GM12878 (cell line): ENCODE data around the gene PFKFB2.

ENCODE experiments used
- BMI1 ChIP-seq: fragments of 450-650 bp; IDR thresholded peaks from 2 replicates; pipeline ENCODE4 v1.6.1; 2016; ENCODE audit warnings: mild to moderate bottlenecking, moderate library complexity, borderline replicate concordance
- EP300 ChIP-seq, 2 experiments: fragments of 150-350 bp in 1 of 2; IDR thresholded peaks; 2 replicates each; pipeline ENCODE4 v1.6.1; 2011 to 2012; ENCODE audit warnings: low read depth in 2 of 2, low read length in 2 of 2, borderline replicate concordance in 1 of 2, improper control_type of control experiment in 1 of 2, inconsistent platforms in 1 of 2; ENCODE audit not compliant: control insufficient read depth in 1 of 2
- EZH2 ChIP-seq: IDR thresholded peaks from 2 replicates; pipeline ENCODE4 v1.6.1; 2012; ENCODE audit warnings: low read depth, mild to moderate bottlenecking, control low read depth, inconsistent platforms, low read length, borderline replicate concordance; ENCODE audit not compliant: control insufficient read depth
- FOXM1 ChIP-seq: IDR thresholded peaks from 2 replicates; pipeline ENCODE4 v1.6.1; 2012; ENCODE audit warnings: low read depth, mild to moderate bottlenecking, inconsistent platforms, low read length, moderate library complexity
- IRF3 ChIP-seq: fragments of 450-650 bp; IDR thresholded peaks from 2 replicates; pipeline ENCODE4 v1.6.1; 2014; ENCODE audit warnings: mild to moderate bottlenecking
- POLR2AphosphoS5 ChIP-seq: IDR thresholded peaks from 2 replicates; pipeline ENCODE4 v1.6.1; 2011; ENCODE audit warnings: mild to moderate bottlenecking, low read length, inconsistent platforms
- RAD21 ChIP-seq: IDR thresholded peaks from 2 replicates; pipeline ENCODE4 v1.6.1; 2011; ENCODE audit warnings: mild to moderate bottlenecking, low read depth, low read length, moderate library complexity; ENCODE audit not compliant: insufficient read depth
- YY1 ChIP-seq: IDR thresholded peaks from 2 replicates; pipeline ENCODE4 v1.6.1; 2011; ENCODE audit warnings: low read depth, mild to moderate bottlenecking, low read length
- TF ChIP-seq, protein P1 (sequence below), 3 experiments: IDR thresholded peaks in 2 of 3; conservative IDR thresholded peaks in 1 of 3; 2 replicates each; pipeline ENCODE4 v1.5.1; 2011; ENCODE audit warnings: low read depth in 3 of 3, low read length in 3 of 3, mild to moderate bottlenecking in 3 of 3, control low read depth in 2 of 3, moderate library complexity in 2 of 3, inconsistent platforms in 1 of 3, mixed read lengths in 1 of 3; ENCODE audit not compliant: control insufficient read depth in 2 of 3, insufficient read depth in 1 of 3; ENCODE audit errors: extremely low read depth in 1 of 3

DNA sequence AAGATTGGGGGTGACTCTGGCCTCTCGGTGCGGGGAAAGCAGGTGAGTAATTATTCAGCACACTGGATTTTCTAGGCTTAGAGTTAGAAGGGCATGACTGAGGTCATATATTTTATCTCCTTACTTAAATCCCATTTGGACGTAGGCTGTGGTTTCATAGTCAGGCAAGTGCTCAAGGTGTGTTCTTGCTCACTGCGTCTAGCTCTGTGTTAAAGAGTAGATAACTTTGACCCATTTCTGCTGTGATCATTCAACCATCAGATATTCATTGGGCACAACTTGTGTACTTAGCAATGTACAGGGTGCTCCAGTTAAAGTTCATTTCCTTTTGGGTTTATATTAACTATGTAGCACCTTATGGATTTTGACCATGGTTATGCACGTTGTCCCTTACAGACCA, 14.6 kb downstream of the PFKFB2 start:
- TF ChIP-seq POLR2AphosphoS5 (no peak), YY1 (no peak), BMI1 (no peak), EZH2 (no peak), FOXM1 (no peak), RAD21 (no peak), EP300 (IDR thresholded peaks at IDR 0.05; ENCODE audit: borderline replicate concordance in 1 of 2, control insufficient read depth in 1 of 2, low read depth in 2 of 2, low read length in 2 of 2) (no peak), IRF3 (no peak)
- TF ChIP-seq, protein P1, sequence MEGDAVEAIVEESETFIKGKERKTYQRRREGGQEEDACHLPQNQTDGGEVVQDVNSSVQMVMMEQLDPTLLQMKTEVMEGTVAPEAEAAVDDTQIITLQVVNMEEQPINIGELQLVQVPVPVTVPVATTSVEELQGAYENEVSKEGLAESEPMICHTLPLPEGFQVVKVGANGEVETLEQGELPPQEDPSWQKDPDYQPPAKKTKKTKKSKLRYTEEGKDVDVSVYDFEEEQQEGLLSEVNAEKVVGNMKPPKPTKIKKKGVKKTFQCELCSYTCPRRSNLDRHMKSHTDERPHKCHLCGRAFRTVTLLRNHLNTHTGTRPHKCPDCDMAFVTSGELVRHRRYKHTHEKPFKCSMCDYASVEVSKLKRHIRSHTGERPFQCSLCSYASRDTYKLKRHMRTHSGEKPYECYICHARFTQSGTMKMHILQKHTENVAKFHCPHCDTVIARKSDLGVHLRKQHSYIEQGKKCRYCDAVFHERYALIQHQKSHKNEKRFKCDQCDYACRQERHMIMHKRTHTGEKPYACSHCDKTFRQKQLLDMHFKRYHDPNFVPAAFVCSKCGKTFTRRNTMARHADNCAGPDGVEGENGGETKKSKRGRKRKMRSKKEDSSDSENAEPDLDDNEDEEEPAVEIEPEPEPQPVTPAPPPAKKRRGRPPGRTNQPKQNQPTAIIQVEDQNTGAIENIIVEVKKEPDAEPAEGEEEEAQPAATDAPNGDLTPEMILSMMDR (IDR thresholded peaks at IDR 0.05 in 2 of 3, conservative IDR thresholded peaks at IDR 0.05 in 1 of 3; ENCODE audit: control insufficient read depth in 2 of 3, extremely low read depth in 1 of 3, insufficient read depth in 1 of 3, low read depth in 3 of 3, low read length in 3 of 3), result no peak
